PC-3 (cell line): ENCODE results near the gene COL13A1. TPM values are rescaled to one million over a fixed set of nuclear protein-coding genes. Genes with fewer than 3 reads are reported as not detected.

ENCODE experiments used
- ATAC-seq: fragments of 200-7000 bp; cut with Tn5 transposase; 2 replicates; pipeline ENCODE4 v1.9.1; 2020; ENCODE audit warnings: mild to moderate bottlenecking, moderate library complexity
- BruUV-seq: library from RNA; stranded (reverse); fragments of 400-500 nt; replicated peaks from 2 replicates; lab custom pipeline; 2021; lab: Mats Ljungman, UMichigan
- CTCF ChIA-PET: fragments of 300-600 bp; sonication (Branson Sonifier 250); formaldehyde crosslinking; loops from one replicate; lab custom pipeline; 2022; ENCODE audit warnings: antibody characterized with exemption; lab: Charles Lee
- POLR2A ChIA-PET: fragments of 300-600 bp; sonication (Branson Sonifier 250); formaldehyde crosslinking; loops from one replicate; lab custom pipeline; 2022; ENCODE audit warnings: antibody characterized with exemption; ENCODE audit not compliant: unreplicated experiment; lab: Charles Lee
- DNase-seq: peaks from one replicate; pipeline ENCODE4 v3.0.0-alpha.2; 2015
- H2AFZ ChIP-seq: fragments of 300-600 bp; sonication (generic); 2 replicates; pipeline ENCODE4 v1.6.0; 2016; ENCODE audit warnings: antibody characterized with exemption, low read length
- H3F3A ChIP-seq: fragments of 300-600 bp; sonication (generic); one replicate; pipeline ENCODE4 v1.6.0; 2017; ENCODE audit warnings: antibody characterized with exemption, low read length, control low read depth, mild to moderate bottlenecking; ENCODE audit not compliant: unreplicated experiment
- H3K27ac ChIP-seq: fragments of 300-600 bp; sonication (generic); 2 replicates; pipeline ENCODE4 v1.5.1; 2016; ENCODE audit warnings: mild to moderate bottlenecking, low read length
- H3K27me3 ChIP-seq: fragments of 300-600 bp; sonication (generic); 2 replicates; pipeline ENCODE4 v1.6.1; 2016; ENCODE audit warnings: low read length, mixed read lengths
- H3K36me3 ChIP-seq: fragments of 300-600 bp; sonication (generic); 2 replicates; pipeline ENCODE4 v1.6.1; 2016; ENCODE audit warnings: low read depth, mixed run types, low read length, mixed read lengths
- H3K4me1 ChIP-seq: fragments of 300-600 bp; sonication (generic); 2 replicates; pipeline ENCODE4 v1.5.1; 2016; ENCODE audit warnings: low read length; ENCODE audit not compliant: insufficient read depth
- H3K4me2 ChIP-seq: fragments of 300-600 bp; sonication (generic); 2 replicates; pipeline ENCODE4 v1.6.0; 2016; ENCODE audit warnings: low read length
- H3K4me3 ChIP-seq: fragments of 300-600 bp; sonication (generic); 2 replicates; pipeline ENCODE4 v1.5.1; 2016; ENCODE audit warnings: mild to moderate bottlenecking, low read length, mixed read lengths
- H3K79me2 ChIP-seq: fragments of 300-600 bp; sonication (generic); 2 replicates; pipeline ENCODE4 v1.6.1; 2017; ENCODE audit warnings: low read length, mixed read lengths
- H3K9ac ChIP-seq: fragments of 300-600 bp; sonication (generic); 2 replicates; pipeline ENCODE4 v1.6.0; 2016; ENCODE audit warnings: mild to moderate bottlenecking, low read length
- H3K9me2 ChIP-seq: fragments of 300-600 bp; sonication (generic); replicated peaks from 2 replicates; pipeline ENCODE4 v1.6.1; 2016; ENCODE audit warnings: mixed run types, low read length, mixed read lengths
- H3K9me3 ChIP-seq: fragments of 300-600 bp; sonication (generic); 2 replicates; pipeline ENCODE4 v1.6.1; 2016; ENCODE audit warnings: low read length, mixed read lengths
- H4K20me1 ChIP-seq: fragments of 300-600 bp; sonication (generic); 2 replicates; pipeline ENCODE4 v1.6.1; 2016; ENCODE audit warnings: low read length, mixed read lengths
- EZH2 ChIP-seq: fragments of 300-600 bp; sonication (generic); IDR thresholded peaks from one replicate; pipeline ENCODE4 v1.6.1; 2017; ENCODE audit warnings: antibody characterized with exemption, mild to moderate bottlenecking, low read length; ENCODE audit not compliant: unreplicated experiment
- EZH2phosphoT487 ChIP-seq: fragments of 300-600 bp; sonication (generic); IDR thresholded peaks from 2 replicates; pipeline ENCODE4 v1.6.1; 2018; ENCODE audit warnings: mild to moderate bottlenecking, antibody characterized with exemption, low read length, borderline replicate concordance
- intact Hi-C: fragments of 100-400 bp; cut with micrococcal nuclease; formaldehyde crosslinking; loops from 2 replicates; pipeline ENCODE4 v1.9.0; 2023
- total RNA-seq: library from RNA; depleted of rRNA; stranded (reverse); fragments of >200 nt; gene quantifications from 2 replicates; pipeline ENCODE4 v1.2.3, GENCODE V29; 2014
- TF ChIP-seq, protein P1 (sequence below): fragments of 300-600 bp; sonication (generic); conservative IDR thresholded peaks from 2 replicates; pipeline ENCODE4 v1.5.1; 2017; ENCODE audit warnings: antibody characterized with exemption, low read depth, mild to moderate bottlenecking, low read length

Gene COL13A1
- total RNA-seq, 1 experiment from 2014 or later: 201 TPM

DNA sequence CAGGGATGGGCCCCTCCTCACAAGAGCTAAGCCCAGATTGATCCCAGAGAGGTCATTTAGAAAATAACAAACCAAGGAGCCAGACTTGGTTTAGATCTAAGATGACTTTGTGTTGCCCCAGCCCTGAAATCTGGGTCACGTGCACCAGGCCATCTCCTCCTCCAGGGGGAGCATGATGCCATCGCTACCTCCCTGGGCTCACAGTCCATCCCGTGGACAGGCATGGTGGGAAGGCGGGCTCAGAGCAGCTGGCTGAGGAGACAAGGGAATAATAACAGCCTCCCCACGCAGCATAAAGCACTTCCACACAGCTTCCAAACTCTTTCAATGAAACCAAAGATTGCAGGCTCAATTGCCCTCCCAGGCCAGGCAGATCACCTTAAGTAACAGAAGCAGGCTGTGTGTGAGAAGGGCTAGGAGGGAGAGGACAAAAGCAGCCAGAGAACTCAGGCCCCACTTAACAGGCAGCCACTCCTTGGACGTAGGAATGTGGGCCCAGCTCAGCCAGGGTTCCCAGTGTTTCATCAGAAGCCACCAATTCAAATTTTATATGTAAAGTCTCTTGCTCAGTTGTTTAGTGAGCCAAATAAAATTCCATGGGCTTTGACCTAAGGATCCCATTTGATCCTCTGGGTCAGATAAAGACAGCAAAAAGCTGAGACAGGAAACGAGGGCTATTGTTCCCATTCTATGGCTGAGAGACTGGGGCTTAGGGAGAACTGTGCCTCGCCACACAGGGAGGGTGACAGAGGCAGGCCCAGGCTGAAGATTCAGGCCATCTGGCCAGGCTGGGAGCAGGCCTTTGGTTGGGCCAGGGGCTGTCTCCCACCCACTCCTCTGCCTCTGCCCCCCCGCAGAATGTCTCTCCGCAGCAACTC lies 100.2 kb downstream of the COL13A1 start:
- Histone ChIP-seq H3K4me1 (peaks cover 8% of the 10 kb centered on the region; the same call in 1 of the 2 replicates), H3K79me2 (no peaks in the 10 kb centered on the region), H2AFZ (no peak overlapping the region), H3K9ac (no peak overlapping the region), H4K20me1 (no peaks in the 10 kb centered on the region), H3K4me2 (no peak overlapping the region), H3K27ac (no peak overlapping the region), H3K27me3 (no peaks in the 10 kb centered on the region), H3K9me3 (no peaks in the 10 kb centered on the region), H3F3A (no peaks in the 10 kb centered on the region), H3K4me3 (no peak overlapping the region), H3K9me2 (no peaks in the 10 kb centered on the region), H3K36me3 (peaks cover 4% of the 10 kb centered on the region; the same call in 1 of the 2 replicates)
- BruUV-seq: no TSS peak
- ATAC-seq: peak; percentile 85
- peak; percentile 78 for DNase-seq
- POLR2A ChIA-PET: no interaction called here
- no peak for TF ChIP-seq EZH2
- no peak for TF ChIP-seq EZH2phosphoT487
- TF ChIP-seq, protein P1, sequence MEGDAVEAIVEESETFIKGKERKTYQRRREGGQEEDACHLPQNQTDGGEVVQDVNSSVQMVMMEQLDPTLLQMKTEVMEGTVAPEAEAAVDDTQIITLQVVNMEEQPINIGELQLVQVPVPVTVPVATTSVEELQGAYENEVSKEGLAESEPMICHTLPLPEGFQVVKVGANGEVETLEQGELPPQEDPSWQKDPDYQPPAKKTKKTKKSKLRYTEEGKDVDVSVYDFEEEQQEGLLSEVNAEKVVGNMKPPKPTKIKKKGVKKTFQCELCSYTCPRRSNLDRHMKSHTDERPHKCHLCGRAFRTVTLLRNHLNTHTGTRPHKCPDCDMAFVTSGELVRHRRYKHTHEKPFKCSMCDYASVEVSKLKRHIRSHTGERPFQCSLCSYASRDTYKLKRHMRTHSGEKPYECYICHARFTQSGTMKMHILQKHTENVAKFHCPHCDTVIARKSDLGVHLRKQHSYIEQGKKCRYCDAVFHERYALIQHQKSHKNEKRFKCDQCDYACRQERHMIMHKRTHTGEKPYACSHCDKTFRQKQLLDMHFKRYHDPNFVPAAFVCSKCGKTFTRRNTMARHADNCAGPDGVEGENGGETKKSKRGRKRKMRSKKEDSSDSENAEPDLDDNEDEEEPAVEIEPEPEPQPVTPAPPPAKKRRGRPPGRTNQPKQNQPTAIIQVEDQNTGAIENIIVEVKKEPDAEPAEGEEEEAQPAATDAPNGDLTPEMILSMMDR: peak; percentile 96
- CTCF ChIA-PET: interaction anchor here (0.6 to 1.3 kb wide), 3 partner anchors 12 to 264 kb away, joined by 4 to 6 read pairs (median 4); no protein-coding TSS in a partner anchor
- intact Hi-C loops: no loop called here

DNA sequence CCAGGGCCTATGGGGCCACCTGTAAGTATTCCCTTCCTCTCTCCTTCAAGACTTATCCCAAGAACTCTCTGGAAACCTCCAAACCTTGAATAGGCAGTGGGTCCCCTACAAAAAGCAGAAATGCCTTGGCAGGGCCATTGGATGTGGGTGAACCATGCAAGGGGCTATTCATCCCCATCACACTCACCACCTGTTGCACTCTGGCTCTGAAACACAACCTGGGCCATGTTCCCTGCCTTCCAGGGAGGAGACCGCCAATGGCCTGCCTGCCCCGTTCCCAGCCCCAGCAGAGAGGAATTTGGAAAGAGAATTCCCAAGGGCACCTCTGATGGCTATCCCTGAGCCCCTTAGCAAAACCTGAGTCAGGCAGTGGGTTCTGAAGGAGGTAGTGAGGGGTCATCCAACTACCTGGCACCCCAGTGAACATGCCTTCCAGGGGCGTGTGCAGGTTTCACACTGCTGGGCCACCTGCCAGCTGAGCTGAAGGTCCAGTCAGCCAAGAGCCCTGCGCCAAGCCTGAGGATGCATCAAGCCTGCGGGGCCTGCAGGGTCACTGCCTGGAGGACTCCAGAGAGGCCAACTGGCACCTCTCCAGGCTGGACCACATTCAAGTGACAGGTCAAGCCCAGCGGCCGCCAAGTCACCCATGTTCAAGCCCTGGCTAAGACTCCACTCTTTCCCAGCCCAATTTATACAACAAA lies 101.3 kb downstream of the COL13A1 start:
- H3K4me3 ChIP-seq: no peak overlapping the region
- H3K9me2 ChIP-seq: no peaks in the 10 kb centered on the region
- peak; percentile 33 for ATAC-seq
- ChIA-PET CTCF (no interaction called here), POLR2A (no interaction called here)
- no peaks in the 10 kb centered on the region for H3K27me3 ChIP-seq
- DNase-seq: peak; percentile 71
- no peak overlapping the region for H2AFZ ChIP-seq
- H3K79me2 ChIP-seq: no peaks in the 10 kb centered on the region
- no TSS peak for BruUV-seq
- H3K36me3 ChIP-seq: peaks cover 4% of the 10 kb centered on the region; the same call in 1 of the 2 replicates
- no peaks in the 10 kb centered on the region for H4K20me1 ChIP-seq
- H3K9me3 ChIP-seq: no peaks in the 10 kb centered on the region
- H3K4me1 ChIP-seq: peaks cover 8% of the 10 kb centered on the region; the same call in 1 of the 2 replicates
- H3K4me2 ChIP-seq: no peak overlapping the region
- TF ChIP-seq, protein P1: no peak
- TF ChIP-seq EZH2phosphoT487 (no peak), EZH2 (no peak)
- intact Hi-C loops: no loop called here
- no peak overlapping the region for H3K27ac ChIP-seq
- H3K9ac ChIP-seq: no peak overlapping the region
- H3F3A ChIP-seq: no peaks in the 10 kb centered on the region
